RKO (cell line): ENCODE data around the gene MBD6.
"Not testable (repeated sequence)": the region's sequence is repeated elsewhere in the genome, so short reads cannot be mapped to it uniquely, and the experiment has no call there.

ENCODE experiments used
- DNase-seq: peaks from one replicate; pipeline ENCODE4 v3.0.0-alpha.2; 2016; ENCODE audit warnings: low spot score

Gene MBD6

DNA sequence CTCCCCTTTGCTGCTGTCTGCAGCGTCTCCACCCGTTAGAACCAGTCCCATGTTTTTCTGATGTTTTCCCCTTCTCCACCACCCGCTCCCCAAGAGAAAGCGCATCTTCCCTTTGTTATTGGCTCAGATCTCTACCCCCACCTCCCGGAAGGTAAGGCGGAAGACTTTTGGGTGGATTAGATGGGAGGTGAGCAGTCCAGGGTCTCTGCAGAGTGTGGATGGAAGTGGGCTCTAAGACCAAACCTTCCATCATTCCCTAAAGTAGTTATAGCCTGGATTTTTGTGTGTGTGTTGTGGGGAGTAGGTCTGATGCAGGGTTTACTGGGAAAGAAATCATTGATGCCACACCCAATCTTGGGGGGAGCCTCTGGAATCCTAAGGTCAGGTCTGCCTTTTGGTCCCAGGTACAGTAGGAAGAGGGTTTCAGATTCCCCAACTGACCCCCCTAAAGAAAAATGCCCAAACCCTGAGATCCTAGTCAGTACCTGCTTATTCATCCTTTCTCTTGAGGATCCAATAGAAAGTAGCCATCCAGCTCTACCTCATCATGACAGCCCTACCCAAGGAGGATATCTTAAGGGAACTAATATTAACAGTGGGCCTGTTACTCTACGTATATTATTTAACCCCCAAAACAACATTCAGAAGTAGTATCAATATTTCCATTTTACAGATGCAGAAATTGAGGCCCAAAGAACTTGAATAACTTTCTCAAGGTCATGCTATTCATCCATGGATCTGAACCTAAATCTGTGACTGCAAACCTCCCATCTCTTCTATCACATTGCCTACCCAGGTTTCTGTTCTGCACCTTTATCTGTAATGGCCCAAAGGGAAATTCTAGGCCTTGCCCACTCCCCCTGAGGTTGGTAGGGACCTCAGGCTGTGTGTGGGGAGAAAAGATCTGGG lies 28.3 kb downstream of the MBD6 start:
- DNase-seq: no peak

DNA sequence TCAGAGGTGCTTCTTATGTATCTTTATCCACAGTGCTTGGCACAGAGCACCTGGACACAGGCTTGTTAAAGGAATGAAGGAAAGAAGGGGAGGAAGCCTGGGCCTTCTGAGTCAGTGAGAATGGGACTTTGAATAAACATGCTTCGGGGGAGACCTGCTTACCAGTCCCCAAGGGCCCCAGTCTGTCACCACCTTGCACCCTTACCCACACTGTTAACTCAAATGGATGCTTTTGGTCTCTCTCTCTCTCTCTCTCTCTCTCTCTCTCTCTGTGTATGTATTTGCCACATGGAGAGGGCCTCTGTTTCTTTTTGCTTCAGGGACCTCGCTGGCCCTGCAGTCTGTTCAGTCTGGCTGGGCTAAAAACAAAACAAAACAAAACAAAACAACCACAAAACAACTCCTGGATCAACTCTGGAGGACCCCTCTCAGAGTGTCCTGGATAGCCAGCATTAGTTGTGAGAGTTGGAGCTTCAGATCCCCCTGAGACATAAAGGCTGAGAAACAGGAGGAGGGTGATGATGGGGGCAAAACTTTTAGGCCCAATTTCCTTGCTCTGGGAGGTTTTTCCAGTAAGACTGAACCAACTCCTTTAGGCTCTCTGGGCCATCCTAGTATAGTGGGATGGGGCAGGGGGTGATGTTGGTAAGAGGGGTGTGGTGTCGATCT lies 29.1 kb downstream of the MBD6 start:
- DNase-seq: no peak

DNA sequence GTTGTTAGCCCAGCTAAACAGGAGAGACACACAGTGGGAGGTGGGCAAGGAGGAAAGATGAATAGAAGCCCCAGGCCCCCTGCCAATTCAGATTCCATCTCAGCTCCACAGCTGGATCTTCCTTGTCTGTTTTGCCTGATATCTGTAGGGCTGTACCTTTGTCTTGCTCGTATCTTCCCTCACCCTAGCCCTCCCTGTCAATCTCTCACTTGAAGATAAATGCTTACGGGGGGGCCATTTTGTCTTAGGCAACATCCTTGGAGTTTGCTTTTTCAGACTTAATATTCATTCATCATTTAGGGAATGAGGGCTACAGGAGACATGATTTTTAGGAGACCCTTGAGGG lies 29.7 kb downstream of the MBD6 start:
- DNase-seq: no peak

DNA sequence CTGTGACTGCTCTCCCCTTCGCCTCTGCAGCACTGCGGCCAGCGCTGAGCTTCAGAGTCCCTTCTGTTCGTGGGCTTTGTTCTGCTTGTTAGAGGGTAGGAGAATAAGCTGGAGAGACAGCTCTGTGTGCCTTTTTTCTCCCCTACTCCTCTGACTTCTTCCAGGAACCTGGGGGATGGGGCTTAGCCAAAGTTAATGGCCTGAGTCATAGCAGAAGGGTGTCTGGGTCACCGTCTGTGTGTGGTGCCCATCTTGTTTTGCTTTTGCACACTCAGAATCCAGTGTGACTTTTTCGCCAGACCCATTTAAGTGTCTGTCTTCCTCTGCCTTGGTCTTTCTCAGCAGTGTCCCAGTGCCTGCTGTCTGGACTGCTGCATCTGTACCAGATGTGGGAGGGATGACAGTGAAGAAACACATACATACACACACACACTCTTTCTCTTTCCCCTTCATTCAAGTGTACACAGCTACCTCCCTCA lies 30.2 kb downstream of the MBD6 start:
- no peak for DNase-seq

DNA sequence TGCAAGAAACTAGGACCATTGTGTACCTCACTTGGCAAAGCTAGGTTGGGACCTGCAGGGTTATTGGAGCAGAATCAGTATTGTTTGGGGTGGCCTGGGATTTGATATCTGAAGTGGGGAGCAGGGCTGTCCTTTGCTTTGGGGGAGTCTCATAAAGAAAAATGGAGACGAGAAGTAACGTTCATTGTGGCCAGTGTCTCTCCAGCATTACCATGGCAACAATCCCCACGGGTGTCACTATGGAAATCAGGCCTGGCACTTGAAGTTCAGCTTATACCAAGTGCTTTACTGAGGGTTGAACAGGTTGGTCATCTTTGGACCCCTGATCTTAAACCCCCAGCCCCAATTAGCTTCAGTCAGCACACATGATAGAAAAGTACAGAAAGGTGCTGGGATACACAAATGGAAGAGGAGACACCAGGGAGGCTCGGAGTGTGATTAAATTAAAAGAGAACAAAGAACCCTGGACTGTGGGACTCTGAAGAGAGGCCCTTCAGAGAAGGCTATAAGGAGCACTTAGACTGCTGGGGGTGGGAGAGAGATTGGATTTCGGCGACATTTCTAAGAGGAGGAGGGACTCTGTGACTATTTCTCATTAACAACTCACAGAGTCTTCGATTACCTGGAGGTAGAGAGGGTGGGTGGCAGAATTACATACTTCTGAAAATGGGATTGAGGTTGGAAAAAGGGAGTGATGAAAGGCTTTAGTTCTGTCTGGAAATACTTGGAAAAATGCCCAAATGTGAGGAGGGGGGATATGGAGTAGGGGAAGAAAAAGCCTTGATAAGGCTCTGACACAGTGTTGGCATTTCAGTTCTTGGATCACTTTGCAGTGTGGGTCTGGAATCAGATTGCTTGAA lies 30.9 kb downstream of the MBD6 start:
- no peak for DNase-seq

DNA sequence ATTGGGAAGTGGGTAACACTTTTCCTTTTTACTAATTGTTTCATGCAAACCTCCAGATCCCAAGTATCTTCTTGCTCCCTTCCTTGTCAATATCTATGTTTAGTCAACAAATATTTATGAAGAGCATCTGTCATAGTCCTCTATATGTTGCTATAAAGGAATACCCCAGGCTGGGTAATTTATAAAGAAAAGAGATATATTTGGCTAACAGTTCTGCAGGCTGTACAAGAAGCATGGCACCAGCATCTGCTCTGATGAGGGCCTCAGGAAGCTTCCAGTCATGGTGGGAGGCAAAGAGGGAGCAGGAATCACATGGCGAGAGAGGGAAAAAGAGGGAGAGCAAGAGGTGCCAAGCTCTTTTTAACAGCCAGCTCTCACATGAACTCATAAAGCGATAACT lies 31.8 kb downstream of the MBD6 start:
- DNase-seq: no peak

DNA sequence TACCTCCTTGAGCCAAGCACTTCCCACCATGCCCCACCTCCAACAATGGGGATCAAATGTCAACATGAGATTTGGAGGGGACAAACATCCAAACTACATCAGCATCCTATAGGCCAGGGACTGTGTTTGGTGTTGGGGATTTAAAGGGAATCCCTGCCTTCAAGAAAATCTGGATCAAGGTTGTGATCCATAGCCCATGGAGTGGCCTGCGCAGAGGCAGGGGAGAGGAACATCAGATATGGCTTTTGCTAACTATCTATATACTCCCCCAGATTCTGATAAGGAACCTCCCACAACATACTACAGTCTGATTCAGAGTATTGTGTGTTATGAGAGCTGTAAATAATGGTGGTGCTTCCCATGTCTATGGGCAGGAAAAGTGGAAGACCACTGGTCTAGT lies 32.3 kb downstream of the MBD6 start:
- DNase-seq: no peak

DNA sequence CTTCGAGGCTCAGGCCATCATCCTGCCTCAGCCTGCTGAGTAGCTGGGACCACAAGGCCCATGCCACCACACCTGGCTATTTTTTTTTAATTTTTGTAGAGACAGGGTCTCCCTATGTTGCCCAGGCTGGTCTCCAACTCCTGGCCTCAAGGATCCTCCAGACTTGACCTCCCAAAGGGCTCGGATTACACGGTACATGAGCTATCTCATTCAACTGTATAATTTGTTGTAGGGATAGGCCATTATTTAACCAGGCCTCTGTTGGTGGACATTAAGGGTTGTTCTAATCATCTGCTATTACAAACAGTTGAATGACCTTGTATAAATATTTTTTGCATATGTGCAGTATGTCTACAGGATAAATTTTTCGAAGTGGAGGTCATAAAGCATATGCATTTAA lies 36.2 kb downstream of the MBD6 start:
- DNase-seq: no peak

DNA sequence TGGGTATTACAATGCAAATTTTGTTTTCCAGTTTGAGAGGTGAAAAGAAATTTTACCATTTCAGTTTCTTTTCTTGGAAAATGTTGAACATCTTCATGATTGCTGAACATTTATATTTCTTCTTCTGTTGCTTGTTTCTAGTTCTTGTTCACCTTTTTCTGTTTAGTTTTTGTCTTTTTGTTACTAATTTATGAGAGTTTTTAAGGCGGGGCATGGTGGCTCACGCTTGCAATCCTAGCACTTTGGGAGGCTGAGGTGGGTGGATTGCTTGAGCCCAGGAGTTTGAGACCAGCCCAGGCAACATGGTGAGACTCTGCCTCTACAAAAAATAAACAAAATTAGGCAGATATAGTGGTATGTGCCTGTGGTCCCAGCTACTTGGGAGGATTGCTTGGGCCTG lies 37.9 kb downstream of the MBD6 start:
- no peak for DNase-seq

DNA sequence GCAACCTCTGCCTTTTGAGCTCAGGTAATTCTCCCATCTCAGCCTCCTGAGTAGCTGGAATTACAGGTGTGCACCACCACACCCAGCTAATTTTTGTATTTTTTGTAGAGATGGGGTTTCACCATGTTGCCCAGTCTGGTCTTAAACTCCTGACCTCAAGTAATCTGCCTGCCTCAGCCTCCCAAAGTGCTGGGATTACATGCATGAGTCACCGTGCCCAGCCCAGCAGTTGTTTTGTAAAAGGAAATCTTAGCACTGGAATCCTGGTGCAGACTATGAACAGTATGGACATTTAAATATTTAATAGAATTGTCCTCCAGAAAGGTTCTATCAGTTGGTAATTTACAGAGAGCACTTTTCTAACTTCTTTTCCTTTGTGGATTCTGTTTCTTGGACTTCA lies 38.5 kb downstream of the MBD6 start:
- not testable (repeated sequence) for DNase-seq

DNA sequence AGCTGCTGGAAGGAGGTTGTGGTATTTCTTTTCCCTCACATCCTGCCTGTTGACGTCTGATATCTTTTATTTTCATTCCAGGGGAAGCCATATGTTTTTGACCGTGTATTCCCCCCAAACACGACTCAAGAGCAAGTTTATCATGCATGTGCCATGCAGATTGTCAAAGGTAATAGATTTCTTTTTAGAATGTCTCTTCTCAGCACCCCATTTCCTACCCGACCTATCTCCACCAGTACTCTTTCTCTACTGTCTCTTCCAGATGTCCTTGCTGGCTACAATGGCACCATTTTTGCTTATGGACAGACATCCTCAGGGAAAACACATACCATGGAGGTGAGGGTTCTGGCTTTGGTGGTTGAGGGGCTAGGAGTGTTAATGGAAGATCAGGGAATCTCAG lies 40.7 kb downstream of the MBD6 start:
- DNase-seq: no peak

DNA sequence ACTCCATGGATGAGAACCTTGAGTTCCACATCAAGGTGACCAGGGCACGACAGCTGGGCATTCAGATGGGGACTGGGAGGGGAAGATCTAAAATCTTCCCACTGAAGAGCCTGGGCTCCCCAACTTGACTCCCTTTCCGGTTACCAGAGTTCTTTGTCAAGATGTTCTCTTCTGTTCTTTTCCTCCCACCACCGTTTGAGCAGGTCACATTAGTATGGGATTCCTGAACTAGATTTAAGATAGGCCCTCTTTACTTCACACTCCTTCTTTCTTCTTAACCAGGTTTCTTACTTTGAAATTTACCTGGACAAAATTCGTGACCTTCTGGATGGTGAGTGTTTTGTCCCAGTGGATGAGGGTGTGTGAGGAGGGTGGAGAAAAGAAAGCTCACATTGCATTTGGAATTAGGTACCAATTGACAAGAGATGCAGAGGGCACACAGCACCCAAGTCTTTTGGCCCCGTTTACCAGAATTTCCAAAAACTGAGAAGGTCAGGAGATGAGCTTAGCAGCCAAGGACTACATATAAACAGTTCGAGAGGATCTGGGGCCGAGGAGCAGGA lies 41.6 kb downstream of the MBD6 start:
- DNase-seq: no peak

DNA sequence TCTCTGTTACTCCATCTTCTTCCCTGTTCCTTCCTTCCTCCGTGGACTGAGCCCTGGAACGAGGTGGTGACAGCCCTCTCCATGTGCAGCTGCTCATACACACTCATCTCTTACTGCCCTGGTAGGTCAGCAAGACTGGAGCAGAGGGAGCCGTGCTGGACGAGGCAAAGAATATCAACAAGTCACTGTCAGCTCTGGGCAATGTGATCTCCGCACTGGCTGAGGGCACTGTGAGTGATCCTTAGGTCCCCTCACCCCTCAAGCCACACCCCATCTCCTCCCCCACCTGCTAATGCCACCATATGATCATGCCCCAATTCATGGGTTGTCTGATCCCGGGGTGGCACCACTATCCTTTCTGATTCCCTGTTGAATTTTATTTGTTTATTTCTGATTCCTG lies 46.2 kb downstream of the MBD6 start:
- DNase-seq: no peak

DNA sequence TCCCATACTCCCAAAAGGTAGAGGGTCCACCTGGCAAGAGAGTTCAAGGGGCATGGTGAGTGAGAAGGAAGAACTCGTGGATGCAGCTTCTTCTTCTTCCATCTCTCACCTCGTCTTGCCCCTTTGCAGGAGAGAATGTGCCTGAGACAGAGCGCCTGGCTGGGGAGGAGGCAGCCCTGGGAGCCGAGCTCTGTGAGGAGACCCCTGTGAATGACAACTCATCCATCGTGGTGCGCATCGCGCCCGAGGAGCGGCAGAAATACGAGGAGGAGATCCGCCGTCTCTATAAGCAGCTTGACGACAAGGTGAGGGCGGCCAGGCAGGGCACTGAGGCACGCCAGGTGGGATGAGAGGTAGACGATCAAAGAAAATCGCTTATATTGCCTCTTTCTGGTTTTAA lies 47.2 kb downstream of the MBD6 start:
- DNase-seq: no peak

DNA sequence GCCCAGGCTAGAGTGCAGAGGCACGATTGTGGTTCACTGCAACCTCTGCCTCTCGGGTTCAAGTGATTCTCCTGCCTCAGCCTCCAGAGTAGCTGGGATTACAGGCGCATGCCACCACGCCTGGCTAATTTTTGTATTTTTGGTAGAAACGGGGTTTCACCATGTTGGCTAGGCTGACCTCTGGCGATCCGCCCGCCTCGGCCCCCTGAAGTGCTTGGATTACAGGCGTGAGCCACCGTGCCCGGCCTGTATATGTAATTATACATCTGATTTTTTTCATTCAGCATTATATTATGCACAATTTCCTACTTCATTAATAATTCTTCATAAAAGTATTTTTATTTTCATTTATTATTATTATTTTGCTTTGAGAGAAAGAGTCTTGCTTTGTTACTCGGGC lies 47.8 kb downstream of the MBD6 start:
- not testable (repeated sequence) for DNase-seq

DNA sequence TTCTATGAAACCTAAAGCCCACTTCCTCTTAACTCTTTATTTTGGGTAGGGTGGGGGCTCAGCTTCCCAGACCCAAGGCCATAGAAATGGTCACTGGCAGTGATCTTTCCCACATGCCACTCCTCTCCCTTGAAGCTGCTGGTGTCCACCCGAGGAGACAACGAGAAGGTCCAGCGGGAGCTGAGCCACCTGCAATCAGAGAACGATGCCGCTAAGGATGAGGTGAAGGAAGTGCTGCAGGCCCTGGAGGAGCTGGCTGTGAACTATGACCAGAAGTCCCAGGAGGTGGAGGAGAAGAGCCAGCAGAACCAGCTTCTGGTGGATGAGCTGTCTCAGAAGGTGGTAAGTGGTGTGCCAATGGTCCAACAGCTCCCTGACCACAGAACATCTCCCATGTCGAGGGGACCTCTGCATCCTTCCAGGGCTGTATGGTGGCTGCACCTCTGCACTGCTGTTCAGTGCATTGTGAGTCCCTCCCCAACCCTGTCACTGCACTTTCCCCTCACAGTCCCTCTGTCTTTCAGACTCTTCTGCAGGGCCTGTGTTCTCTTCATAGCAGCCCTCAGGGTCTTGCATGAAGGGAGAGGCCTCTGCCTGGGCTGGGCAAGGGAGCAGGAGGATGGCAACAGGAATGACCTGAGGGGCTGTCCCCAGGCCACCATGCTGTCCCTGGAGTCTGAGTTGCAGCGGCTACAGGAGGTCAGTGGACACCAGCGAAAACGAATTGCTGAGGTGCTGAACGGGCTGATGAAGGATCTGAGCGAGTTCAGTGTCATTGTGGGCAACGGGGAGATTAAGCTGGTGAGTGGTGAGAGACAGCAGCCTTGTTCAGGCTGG lies 49.5 kb downstream of the MBD6 start:
- no peak for DNase-seq

DNA sequence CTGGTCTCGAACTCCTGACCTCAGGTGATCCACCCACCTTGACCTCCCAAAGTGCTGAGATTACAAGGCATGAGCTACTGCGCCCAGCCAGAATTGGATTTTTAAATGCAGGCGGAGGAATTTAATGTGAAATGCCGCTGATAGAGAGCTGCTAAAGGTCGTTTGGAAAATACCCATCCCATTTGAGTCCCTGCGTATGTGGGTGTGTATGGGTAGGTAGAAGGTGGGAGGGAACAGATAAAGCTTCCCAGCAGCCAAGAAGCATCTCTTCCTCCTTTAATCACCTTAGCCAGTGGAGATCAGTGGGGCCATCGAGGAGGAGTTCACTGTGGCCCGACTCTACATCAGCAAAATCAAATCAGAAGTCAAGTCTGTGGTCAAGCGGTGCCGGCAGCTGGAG lies 52.2 kb downstream of the MBD6 start:
- DNase-seq: no peak

DNA sequence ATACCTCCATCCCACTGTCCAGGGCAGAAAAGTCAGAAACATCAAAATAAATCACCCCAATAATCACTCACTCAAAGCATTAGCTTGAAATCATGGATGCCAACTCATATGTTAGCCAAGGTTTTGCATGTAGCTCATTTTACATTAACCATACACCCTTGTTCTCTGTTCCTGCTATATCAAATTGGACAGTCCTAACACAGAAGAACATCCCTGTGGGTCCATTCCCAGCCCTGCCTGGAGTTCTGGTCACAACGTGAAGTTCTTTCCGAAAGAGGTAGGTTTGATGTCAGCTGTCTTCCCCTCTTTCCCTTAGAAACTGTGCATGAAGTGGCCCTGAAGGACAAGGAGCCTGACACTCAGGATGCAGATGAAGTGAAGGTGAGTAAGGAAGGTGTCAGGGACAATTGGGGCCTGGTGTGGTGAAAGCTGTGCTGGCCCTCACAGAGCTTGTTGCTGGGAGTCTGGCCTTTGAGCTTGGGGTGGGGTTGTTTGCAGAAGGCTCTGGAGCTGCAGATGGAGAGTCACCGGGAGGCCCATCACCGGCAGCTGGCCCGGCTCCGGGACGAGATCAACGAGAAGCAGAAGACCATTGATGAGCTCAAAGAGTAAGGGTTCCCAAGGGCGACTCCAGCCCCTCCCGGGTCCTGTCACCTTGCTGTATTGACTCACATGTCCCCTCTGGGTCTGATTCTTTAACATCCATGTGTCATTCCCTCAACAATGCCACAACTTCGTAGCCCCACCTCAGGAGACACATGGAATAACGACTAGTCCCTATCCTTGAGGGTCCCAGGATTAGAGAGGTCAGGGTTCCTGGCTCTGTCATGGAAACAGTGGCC lies 53.4 kb downstream of the MBD6 start:
- DNase-seq: no peak

DNA sequence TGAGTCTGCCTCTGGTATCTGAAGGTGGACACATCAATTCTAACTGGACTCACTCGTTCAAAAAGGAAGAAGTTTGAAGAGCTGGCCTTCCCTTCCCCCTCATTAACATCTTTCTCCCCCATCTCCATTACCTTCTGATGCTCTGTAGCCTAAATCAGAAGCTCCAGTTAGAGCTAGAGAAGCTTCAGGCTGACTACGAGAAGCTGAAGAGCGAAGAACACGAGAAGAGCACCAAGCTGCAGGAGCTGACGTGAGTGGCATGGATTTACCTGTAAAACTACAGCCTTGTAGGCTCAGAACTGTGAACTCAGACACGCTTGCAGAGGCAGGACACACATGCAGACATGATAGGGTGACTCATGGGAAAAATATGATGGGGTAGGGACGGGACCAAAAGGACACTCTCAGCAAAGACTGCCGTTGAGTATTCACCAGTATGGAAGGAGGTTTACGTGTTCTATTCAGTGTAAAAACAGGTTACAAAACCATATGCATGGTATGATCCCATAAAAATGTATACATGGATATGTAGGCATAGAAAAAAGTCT lies 54.1 kb downstream of the MBD6 start:
- no peak for DNase-seq
